ENCODE measurements around the gene CRYZL1. TPM values are rescaled to one million over a fixed set of nuclear protein-coding genes. Genes with fewer than 3 reads are reported as not detected.

The CRYZL1 gene
- total and polyA plus RNA-seq, 2 of the 8 experiments (the other 6 are each of a cell fraction or from before 2014, with no cell fraction given) = 15.6 to 15.8 TPM

- Histone ChIP-seq H3K56ac (replicated peaks; ENCODE audit: insufficient read length, low read depth, low read length) (no peak overlapping the region), H3K36me3 (ENCODE audit: control insufficient read depth in 2 of 4, insufficient read depth in 4 of 4, low read length in 3 of 4) (no peaks in the 10 kb centered on the region), H2AK5ac (ENCODE audit: low read depth, low read length) (no peak overlapping the region), H3K4me1 (replicated peaks in 1 of 4; ENCODE audit: control insufficient read depth in 3 of 4, insufficient read depth in 4 of 4, low read length in 3 of 4) (peaks cover 4 to 18% (median 12%) of the 10 kb centered on the region in 4 experiments; a peak in 6 of 7 replicates), H2BK120ac (replicated peaks; ENCODE audit: low read depth, low read length) (no peak overlapping the region), H3K4me3 (ENCODE audit: extremely low read depth in 1 of 4, insufficient read depth in 2 of 4, low read depth in 3 of 4, low read length in 4 of 4) (no peak overlapping the region), H2BK5ac (ENCODE audit: low read depth, low read length) (no peak overlapping the region), H3K18ac (ENCODE audit: extremely low read depth, low read length) (no peak overlapping the region), H2BK20ac (ENCODE audit: low read length) (no peak overlapping the region), H2BK15ac (ENCODE audit: low read length) (no peak overlapping the region), H4K8ac (ENCODE audit: extremely low read depth, insufficient read depth, low read length) (no peak overlapping the region), H3K23me2 (ENCODE audit: low read depth, low read length) (no peaks in the 10 kb centered on the region), H3K4me2 (ENCODE audit: insufficient read depth in 1 of 2, low read depth in 2 of 2, low read length in 2 of 2) (no peak overlapping the region), H3K27me3 (replicated peaks in 1 of 4; ENCODE audit: control insufficient read depth in 3 of 4, extremely low read depth in 1 of 4, insufficient read depth in 3 of 4, low read length in 3 of 4) (no peaks in the 10 kb centered on the region), H3K9me3 (ENCODE audit: insufficient read depth in 2 of 2, low read depth in 1 of 2, low read length in 1 of 2) (no peaks in the 10 kb centered on the region), H2BK12ac (ENCODE audit: low read depth, low read length) (no peak overlapping the region), H3K27ac (ENCODE audit: low read depth, low read length) (no peak overlapping the region), H2AFZ (ENCODE audit: low read length) (no peak overlapping the region), H4K20me1 (replicated peaks in 1 of 2; ENCODE audit: control insufficient read depth in 1 of 2, insufficient read depth in 2 of 2, low read length in 2 of 2) (peaks cover 23 to 27% of the 10 kb centered on the region in 2 experiments), H3K79me2 (ENCODE audit: control insufficient read depth in 1 of 2, insufficient read depth in 2 of 2, low read length in 2 of 2) (peaks cover 20 to 97% of the 10 kb centered on the region in 2 experiments), H4K5ac (ENCODE audit: insufficient read length, low read depth, low read length) (no peak overlapping the region), H3K4ac (replicated peaks; ENCODE audit: insufficient read length, low read depth, low read length) (no peak overlapping the region), H3K23ac (ENCODE audit: insufficient read length) (no peak overlapping the region), H3K14ac (ENCODE audit: insufficient read length) (no peak overlapping the region), H3K9ac (replicated peaks in 1 of 4; ENCODE audit: extremely low read depth in 1 of 4, low read depth in 3 of 4, low read length in 3 of 4) (no peak overlapping the region), H4K91ac (replicated peaks; ENCODE audit: insufficient read length, low read length) (no peak overlapping the region), H3K79me1 (ENCODE audit: low read depth, low read length) (peaks cover 9% of the 10 kb centered on the region)
- FAIRE-seq = no peak
- TF ChIP-seq USF2 (IDR thresholded peaks at IDR 0.05; ENCODE audit: low read length) (peak; percentile 54; the same call in 1 of the 2 replicates), GABPA (IDR thresholded peaks at IDR 0.05; ENCODE audit: borderline replicate concordance, insufficient read depth, low read length) (no peak)
- 91% methylated on average over 4 of the region's 4 CpGs; no CpG with 5 or more reads in 1 of the 2 experiments for WGBS, 2 experiments (ENCODE audit: extremely low coverage in 1 of 2, insufficient coverage in 1 of 2, insufficient read length in 1 of 2, insufficient replicate concordance in 2 of 2, low coverage in 1 of 2, low lambda C conversion rate in 2 of 2, missing lambda C conversion rate in 1 of 2)
- DNase-seq (ENCODE audit: low read depth in 1 of 2, low spot score in 2 of 2) = no peak
- ChIA-PET POLR2A (ENCODE audit: partially characterized antibody) (no interaction called here), CTCF (ENCODE audit: partially characterized antibody) (no interaction called here)
Observed at GRCh38 chr21:33654412-33654811, 12.9 kb upstream of the CRYZL1 start.

All from H1 (cell line).